ENCODE measurements around the gene MAFG.

Gene MAFG

GRCh38 chr17:81889602-81890001 lies 37.9 kb downstream of the MAFG start:
- no peak for DNase-seq

DNA sequence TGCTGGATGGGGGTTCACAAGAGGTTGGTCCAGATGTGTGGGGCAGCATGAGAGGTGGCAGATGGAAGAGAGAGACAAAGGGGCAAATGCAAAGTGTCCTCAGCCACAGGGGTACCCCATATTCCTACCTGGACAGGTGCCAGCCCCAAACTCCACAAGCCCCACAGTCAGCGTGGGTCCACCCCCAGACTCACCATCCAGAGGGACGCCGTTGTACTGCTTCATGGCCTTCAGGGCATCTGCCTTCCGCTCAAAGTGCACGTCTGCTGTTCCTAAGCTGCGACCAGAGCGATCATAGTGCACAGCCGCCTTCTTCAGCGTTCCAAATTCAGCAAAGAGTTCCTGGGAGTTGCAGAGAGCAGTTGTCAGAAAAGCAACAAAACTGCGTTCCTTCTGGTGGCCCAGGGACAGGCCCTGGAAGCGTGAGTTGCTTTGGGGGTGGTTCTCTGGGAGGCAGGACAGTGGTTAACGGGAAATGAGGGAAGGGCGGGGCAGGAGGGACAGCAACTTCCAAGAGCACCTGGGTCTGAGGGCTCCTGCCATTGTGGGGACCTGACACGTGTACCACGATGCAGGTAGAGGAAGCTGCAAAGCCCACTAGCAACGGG lies 38.4 kb downstream of the MAFG start:
- no peak for DNase-seq

GRCh38 chr17:81888105-81888987 lies 39.2 kb downstream of the MAFG start:
- DNase-seq, result no peak

DNA sequence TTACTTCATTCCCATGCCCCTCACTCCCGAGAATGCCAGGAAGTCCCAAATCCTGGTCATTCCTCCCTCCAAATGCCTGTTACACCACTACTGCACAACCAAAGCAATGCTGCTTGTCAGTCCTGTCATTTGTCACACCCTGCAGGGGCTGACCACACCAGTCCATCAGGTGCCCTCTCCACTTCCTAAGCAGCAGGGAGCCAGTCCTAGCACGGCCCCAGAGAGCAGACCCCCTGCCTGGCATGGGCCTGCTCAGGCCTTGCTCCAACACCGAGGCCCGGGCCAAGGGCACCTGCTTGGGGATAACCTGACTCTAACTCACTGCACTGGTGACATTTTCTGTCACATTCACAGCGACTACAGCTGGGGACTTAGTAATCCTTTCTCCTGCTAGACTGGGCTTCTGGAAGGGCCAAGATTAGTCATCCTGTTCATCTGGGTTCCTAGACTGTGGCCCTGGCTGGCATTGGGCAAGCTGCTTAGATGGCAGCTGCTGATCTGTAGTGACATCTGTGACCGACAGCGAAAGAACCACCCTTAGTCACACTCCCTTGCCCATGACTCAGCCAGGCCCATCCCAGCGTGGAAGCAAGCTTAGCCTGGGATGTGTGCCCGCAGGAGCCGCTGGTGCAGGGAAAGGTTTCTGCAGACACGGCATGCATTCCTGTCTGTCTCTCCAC lies 41.5 kb downstream of the MAFG start:
- DNase-seq, result no peak

DNA sequence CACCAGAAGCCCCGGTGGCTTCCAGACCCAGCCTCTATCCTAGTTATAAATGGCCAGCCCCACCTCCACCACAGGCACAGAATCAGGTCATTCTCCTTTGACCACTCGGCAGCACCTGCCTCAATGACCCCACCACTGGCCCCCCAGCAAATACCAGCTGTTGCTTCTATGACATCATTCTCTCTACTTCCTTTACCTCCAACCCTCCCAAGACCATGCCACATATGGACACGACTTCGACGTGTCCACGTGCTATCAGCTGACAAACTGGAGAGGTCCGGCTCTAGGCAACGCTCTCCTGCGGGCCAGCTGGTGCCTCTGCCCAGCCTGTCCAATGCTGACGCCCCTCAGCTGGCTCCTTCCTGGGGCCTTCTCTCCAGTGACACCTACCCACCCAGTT lies 42.1 kb downstream of the MAFG start:
- no peak for DNase-seq

GRCh38 chr17:81884968-81885367 lies 42.6 kb downstream of the MAFG start:
- no peak for DNase-seq

- no peak for DNase-seq
Observed at GRCh38 chr17:81884520-81884919, 43.0 kb downstream of the MAFG start.

DNA sequence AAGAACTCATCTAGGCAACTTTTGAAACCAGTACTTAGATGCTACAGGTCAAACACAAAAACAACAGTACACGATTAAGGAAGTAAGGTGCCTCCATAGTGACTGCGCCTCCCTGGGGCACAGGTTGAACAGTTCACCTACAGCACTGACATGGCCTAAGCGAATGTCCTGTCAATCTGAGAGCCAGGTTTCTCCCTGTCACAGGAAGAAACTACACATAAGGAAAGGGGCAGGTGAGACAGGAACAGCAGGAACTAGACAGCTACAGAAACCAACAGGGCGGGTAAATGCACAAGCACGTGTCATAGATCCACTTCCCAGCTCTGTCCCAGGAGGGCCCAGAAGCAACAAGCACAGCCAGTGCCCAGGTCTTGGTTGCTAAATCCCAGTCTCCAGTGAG lies 48.4 kb downstream of the MAFG start:
- DNase-seq, result no peak

- no peak for DNase-seq
Observed at GRCh38 chr17:81878294-81878693, 49.2 kb downstream of the MAFG start.

DNA sequence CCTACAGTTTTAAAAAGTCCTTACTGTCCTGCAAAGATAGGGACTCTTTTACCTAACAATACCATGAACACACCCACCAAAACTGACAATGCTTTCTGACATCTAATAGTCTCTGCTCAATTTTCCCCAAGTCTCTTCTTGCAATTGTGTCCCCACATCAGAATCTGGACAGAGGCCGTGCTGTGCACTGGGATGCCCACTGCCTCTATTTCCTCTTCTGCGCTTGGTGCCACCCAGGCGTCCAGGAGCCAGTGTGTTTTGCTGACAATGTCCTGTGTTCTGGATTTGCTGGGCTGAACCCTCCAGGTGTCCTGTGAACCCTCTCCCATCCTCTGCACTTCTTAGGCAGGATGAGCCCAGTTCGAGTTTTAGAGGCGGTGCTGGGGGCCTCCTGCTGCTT lies 50.0 kb downstream of the MAFG start:
- DNase-seq, result no peak

DNA sequence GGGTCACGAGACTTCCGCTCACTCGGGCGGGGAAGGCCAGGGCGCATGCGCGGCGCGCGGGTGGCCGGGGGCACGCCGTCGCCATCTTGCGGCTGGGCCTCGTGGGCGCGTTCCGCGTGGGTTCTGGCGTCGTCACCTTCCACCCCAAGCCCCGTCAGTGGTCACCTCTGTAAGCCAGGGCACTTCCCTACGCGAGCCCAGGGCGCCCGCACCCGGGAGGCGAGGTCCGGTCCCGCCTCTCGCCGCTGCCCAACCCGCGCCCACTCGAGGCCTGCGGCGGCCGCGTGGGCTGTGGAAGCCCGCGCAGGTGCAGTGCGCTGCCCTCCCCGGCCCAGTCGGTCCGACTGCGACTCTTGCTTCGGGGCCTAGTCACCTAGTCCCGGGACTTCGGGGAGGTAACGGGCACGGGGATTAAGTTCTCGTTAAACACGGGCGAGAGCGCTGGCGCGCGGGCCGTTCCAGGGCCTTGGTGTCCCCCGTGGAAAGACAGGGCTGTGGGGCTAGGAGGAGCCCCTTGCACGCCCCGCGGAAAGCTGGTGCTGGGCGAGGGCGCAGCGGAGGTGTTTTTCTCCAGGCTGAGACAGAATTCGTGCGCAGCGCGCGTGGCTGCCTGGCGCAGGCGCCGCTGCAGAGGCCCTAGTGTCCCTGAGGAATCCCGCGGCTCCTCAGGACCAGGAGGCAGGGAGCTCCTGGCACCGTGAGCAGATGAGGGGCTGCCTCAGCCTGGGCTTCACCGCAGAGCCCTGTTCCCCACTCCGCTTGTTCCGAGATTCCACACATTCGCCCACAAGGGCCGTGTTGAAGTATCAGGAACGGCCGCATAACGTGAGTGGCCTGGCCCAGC lies 55.9 kb downstream of the MAFG start:
- DNase-seq, result peak; percentile 96

- no peak for DNase-seq
Observed at GRCh38 chr17:81870981-81871386, 56.6 kb downstream of the MAFG start, which contains the start of gene ARHGDIA. Gene ARHGDIA (minus strand): TSS chr17:81871337. CDS start chr17:81869930, 1,407 bp downstream.

DNA sequence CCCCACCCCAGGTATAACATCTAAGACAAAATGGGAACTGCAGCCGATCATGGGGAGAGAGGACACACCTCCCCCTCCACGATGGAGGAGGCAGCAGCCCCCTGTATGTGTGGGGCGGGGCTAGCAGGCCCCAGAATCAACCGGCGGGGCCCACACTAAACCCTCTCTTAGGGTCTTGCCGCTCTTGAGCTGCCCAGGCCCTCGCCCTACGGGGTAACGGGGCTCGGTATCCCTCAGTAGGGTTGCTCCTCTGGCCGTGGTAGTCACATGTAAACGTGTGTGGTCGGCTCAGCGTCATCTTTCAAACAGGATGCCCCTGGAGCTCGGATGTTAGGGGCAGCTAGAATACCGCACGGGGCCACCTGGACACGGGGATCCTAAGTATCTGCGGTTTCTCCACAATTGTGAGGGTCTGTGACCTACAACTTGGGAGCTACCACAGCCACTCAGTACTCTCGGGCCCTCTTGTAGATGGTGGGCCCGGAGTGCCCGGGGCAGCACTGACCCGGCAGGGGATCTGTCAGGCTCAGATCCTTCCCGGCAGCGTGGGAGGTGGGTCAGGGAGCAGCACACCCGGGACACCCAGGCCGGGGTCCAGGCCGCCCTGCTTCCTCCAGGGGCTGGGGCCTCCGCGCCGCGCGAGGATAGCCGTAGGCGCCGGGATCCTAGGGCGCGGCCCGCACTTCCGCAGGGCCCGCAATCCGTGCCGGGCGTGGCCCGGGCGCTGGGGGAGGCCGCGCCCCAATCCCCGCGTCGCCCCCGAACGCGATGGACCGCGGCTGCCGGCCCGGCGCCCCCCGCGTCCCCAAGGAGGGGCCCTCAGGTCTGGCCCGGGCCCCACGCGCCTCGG lies 57.2 kb downstream of the MAFG start:
- peak; percentile 47 for DNase-seq

DNA sequence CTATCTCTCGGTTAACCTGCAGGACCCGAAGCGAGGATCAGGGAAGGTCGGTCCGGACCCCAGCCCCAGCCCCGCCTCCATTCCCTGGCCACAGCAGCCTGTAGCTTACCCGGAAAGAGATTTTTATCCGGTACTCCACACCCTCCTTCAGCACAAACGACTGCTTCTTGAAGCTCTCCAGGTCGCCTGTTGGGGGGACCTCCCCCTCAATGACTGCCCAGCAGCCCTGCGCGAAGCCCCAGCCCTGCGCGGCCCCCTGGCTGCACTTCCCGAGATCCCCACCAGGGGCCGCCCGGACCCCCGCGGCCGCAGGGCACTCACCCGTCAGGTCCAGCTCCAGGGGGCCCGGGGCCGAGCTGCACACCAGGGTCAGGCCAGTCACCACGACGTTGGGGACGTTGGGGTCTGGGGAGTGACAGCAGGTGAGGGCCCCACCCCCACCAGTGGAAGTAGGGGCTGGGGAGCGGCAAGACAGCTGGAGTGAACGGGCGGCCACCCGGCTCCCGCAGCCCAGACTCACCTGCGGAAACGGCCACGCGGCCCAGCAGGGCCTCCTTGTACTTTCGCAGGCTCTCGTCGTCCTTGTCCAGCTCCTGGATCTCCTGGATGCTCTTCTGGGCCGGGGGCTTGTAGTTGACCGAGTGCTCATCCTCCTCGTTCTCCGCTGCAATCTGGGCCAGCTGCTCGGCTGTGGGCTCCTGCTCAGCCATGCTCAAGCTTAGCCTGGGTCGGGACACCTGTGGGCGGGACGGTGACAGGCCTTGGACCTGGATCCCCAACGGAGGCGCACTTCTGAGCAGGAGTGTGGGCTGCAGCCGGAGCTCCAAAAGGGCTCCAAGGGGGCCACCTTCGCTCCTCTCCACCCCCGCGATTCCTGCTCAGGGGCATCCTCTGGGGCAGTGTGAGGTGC lies 58.1 kb downstream of the MAFG start:
- DNase-seq, result peak; percentile 53

- DNase-seq, result peak; percentile 15
Observed at GRCh38 chr17:81868674-81869220, 58.8 kb downstream of the MAFG start.
